ENCODE data around the gene SERPINI2. TPM values are rescaled to one million over a fixed set of nuclear protein-coding genes. Genes with fewer than 3 reads are reported as not detected.

SERPINI2 gene
- total and polyA plus RNA-seq, 2 of the 8 experiments (the other 6 are each of a cell fraction or from before 2014, with no cell fraction given) = 0.26 TPM; not detected in 1

GRCh38 chr3:167483708-167484475 lies 10.1 kb upstream of the SERPINI2 start (continued):
- TF ChIP-seq RAD21 (IDR thresholded peaks at IDR 0.05 in 1 of 2, conservative IDR thresholded peaks at IDR 0.05 in 1 of 2; ENCODE audit: low read depth in 2 of 2, low read length in 2 of 2) = no peak
- TF ChIP-seq CEBPB (IDR thresholded peaks at IDR 0.05; ENCODE audit: low read depth, low read length) = no peak
- no peak for TF ChIP-seq SP1 (IDR thresholded peaks at IDR 0.05; ENCODE audit: low read depth, low read length)
- TF ChIP-seq BACH1 (IDR thresholded peaks at IDR 0.05; ENCODE audit: low read length) = no peak

All from H1 (cell line).